SK-N-SH (cell line): ENCODE data around the gene PKIB. TPM values are rescaled to one million over a fixed set of nuclear protein-coding genes. Genes with fewer than 3 reads are reported as not detected.

Source experiments
- CTCF ChIA-PET: fragments of 300-600, 350-600 bp; formaldehyde crosslinking; extraction: SDS; loops from one replicate; lab custom pipeline; 2021; lab: Yijun Ruan, JAX
- POLR2A ChIA-PET: fragments of 350-600 bp; sonication (Branson Sonifier 250); formaldehyde crosslinking; extraction: SDS; loops from one replicate; lab custom pipeline; 2020; ENCODE audit warnings: antibody characterized with exemption, inconsistent platforms; lab: Yijun Ruan, JAX
- DNase-seq: peaks from one replicate; pipeline ENCODE4 v3.0.0; 2012
- H2AFZ ChIP-seq: fragments of 200-600 bp; sonication (generic); 2 replicates; pipeline ENCODE4 v1.8.1; 2016; ENCODE audit warnings: antibody characterized with exemption, mild to moderate bottlenecking, low read depth
- H3F3A ChIP-seq: fragments of 200-600 bp; sonication (generic); replicated peaks from 2 replicates; pipeline ENCODE3; 2016; ENCODE audit warnings: antibody characterized with exemption, mild to moderate bottlenecking; ENCODE audit not compliant: insufficient read depth
- H3K27ac ChIP-seq, 2 experiments: fragments of 200-500 bp in 1 of 2; fragments of 200-600 bp in 1 of 2; sonication (Bioruptor generic) in 1 of 2; sonication (generic), shearing (Covaris generic) in 1 of 2; 2 replicates each; pipeline versions ENCODE4 v1.5.1 to v1.6.1; 2014 to 2016; ENCODE audit warnings: low read depth in 2 of 2, inconsistent platforms in 1 of 2, low read length in 1 of 2, mild to moderate bottlenecking in 1 of 2, mixed read lengths in 1 of 2
- H3K27me3 ChIP-seq: fragments of 200-600 bp; sonication (generic), shearing (Covaris generic); 2 replicates; pipeline ENCODE4 v1.6.1; 2016; ENCODE audit warnings: mixed run types; ENCODE audit not compliant: insufficient read depth
- H3K36me3 ChIP-seq, 2 experiments: fragments of 200-500 bp in 1 of 2; fragments of 200-600 bp in 1 of 2; sonication (Bioruptor generic) in 1 of 2; sonication (generic) in 1 of 2; replicated peaks in 1 of 2; 2 replicates each; pipeline versions ENCODE3 to v1.5.1; 2014 to 2016; ENCODE audit warnings: low read length in 1 of 2, mild to moderate bottlenecking in 1 of 2; ENCODE audit not compliant: insufficient read depth in 2 of 2, control insufficient read depth in 1 of 2
- H3K4me1 ChIP-seq, 2 experiments: fragments of 200-500 bp in 1 of 2; fragments of 200-600 bp in 1 of 2; sonication (Bioruptor generic) in 1 of 2; sonication (generic), shearing (Covaris generic) in 1 of 2; 2 replicates each; pipeline versions ENCODE4 v1.5.1 to v1.6.1; 2014 to 2016; ENCODE audit warnings: low read depth in 1 of 2, low read length in 1 of 2, mixed run types in 1 of 2; ENCODE audit not compliant: insufficient read depth in 2 of 2, control insufficient read depth in 1 of 2
- H3K4me2 ChIP-seq: fragments of 200-600 bp; sonication (generic), shearing (Covaris generic); 2 replicates; pipeline ENCODE4 v1.6.1; 2017; ENCODE audit warnings: mixed run types
- H3K4me3 ChIP-seq, 2 experiments: fragments of 200-500 bp in 1 of 2; fragments of 200-600 bp in 1 of 2; sonication (Bioruptor generic) in 1 of 2; sonication (generic), shearing (Covaris generic) in 1 of 2; 2 replicates each; pipeline versions ENCODE4 v1.5.1 to v1.8.1; 2014 to 2016; ENCODE audit warnings: low read depth in 2 of 2, inconsistent platforms in 1 of 2, low read length in 1 of 2, mild to moderate bottlenecking in 1 of 2, mixed read lengths in 1 of 2, moderate library complexity in 1 of 2
- H3K79me2 ChIP-seq: fragments of 200-600 bp; sonication (generic); 2 replicates; pipeline ENCODE4 v1.8.1; 2017; ENCODE audit warnings: mild to moderate bottlenecking; ENCODE audit not compliant: insufficient read depth
- H3K9ac ChIP-seq: fragments of 200-600 bp; sonication (generic); 2 replicates; pipeline ENCODE4 v1.6.1; 2017; ENCODE audit warnings: mixed run types
- H3K9me2 ChIP-seq: fragments of 200-600 bp; sonication (generic); 2 replicates; pipeline ENCODE4 v1.6.1; 2017; ENCODE audit warnings: mixed run types
- H3K9me3 ChIP-seq: fragments of 200-600 bp; sonication (generic); 2 replicates; pipeline ENCODE4 v1.6.1; 2017; ENCODE audit warnings: mixed run types, mild to moderate bottlenecking, moderate library complexity
- H4K20me1 ChIP-seq: fragments of 200-600 bp; sonication (generic); 2 replicates; pipeline ENCODE4 v1.6.1; 2017; ENCODE audit warnings: mild to moderate bottlenecking, mixed run types; ENCODE audit not compliant: insufficient read depth
- CTCF ChIP-seq: fragments of 200-600 bp; sonication (generic); IDR thresholded peaks from 2 replicates; pipeline ENCODE4 v1.6.1; 2017; ENCODE audit warnings: antibody characterized with exemption, mild to moderate bottlenecking, moderate library complexity
- EZH2phosphoT487 ChIP-seq: fragments of 200-600 bp; sonication (generic); IDR thresholded peaks from 2 replicates; pipeline ENCODE4 v1.6.1; 2017; ENCODE audit warnings: low read depth, mixed run types, mild to moderate bottlenecking, antibody characterized with exemption, moderate library complexity, borderline replicate concordance
- FOXJ3 ChIP-seq: sonication (generic); formaldehyde crosslinking; IDR thresholded peaks from 2 replicates; pipeline ENCODE4 v1.5.1; 2020; ENCODE audit warnings: mild to moderate bottlenecking, missing genetic modification reagents
- MEF2A ChIP-seq: IDR thresholded peaks from 2 replicates; pipeline ENCODE4 v1.4.0; 2012; ENCODE audit warnings: low read depth, borderline replicate concordance
- MXI1 ChIP-seq: IDR thresholded peaks from 2 replicates; pipeline ENCODE4 v1.6.1; 2012; ENCODE audit warnings: mild to moderate bottlenecking, low read depth, low read length, improper control_type of control experiment
- NFIC ChIP-seq: IDR thresholded peaks from 2 replicates; pipeline ENCODE4 v1.4.0; 2012; ENCODE audit warnings: borderline replicate concordance
- RAD21 ChIP-seq: IDR thresholded peaks from 2 replicates; pipeline ENCODE4 v1.6.1; 2012; ENCODE audit warnings: mild to moderate bottlenecking, low read length
- RCOR1 ChIP-seq: fragments of 150-350 bp; IDR thresholded peaks from 2 replicates; pipeline ENCODE4 v1.6.1; 2017; ENCODE audit warnings: antibody characterized with exemption, low read length
- RFX5 ChIP-seq: IDR thresholded peaks from 2 replicates; pipeline ENCODE4 v1.6.1; 2012; ENCODE audit warnings: mild to moderate bottlenecking, improper control_type of control experiment, low read length
- SMC3 ChIP-seq: IDR thresholded peaks from 2 replicates; pipeline ENCODE4 v1.6.1; 2012; ENCODE audit warnings: low read depth, low read length, improper control_type of control experiment
- YY1 ChIP-seq: IDR thresholded peaks from 2 replicates; pipeline ENCODE4 v1.4.0; 2012; ENCODE audit warnings: low read depth, mild to moderate bottlenecking
- polyA plus RNA-seq, 3 experiments: library from polyadenylated mRNA; depleted of rRNA; stranded (reverse); fragments of >200 nt; gene quantifications; 2 replicates each; pipeline ENCODE4 v1.2.3, GENCODE V29; 2012
- TF ChIP-seq, protein P1 (sequence below): IDR thresholded peaks from 2 replicates; pipeline ENCODE4 v1.4.0; 2012; ENCODE audit warnings: low read depth, borderline replicate concordance
- TF ChIP-seq, protein P2 (sequence below): IDR thresholded peaks from 2 replicates; pipeline ENCODE4 v1.4.0; 2012; ENCODE audit warnings: low read depth, borderline replicate concordance
- TF ChIP-seq, protein P3 (sequence below): fragments of 150-350 bp; IDR thresholded peaks from 2 replicates; pipeline ENCODE4 v1.6.1; 2017; ENCODE audit warnings: antibody characterized with exemption, low read length, low read depth, borderline replicate concordance

PKIB gene
- polyA plus RNA-seq, 1 of the 3 experiments (the other 2 are of a cell fraction), result 0.30 TPM

- POLR2A ChIA-PET, result no interaction called here
- H3K36me3 ChIP-seq, result no peaks in the 10 kb centered on the region
- TF ChIP-seq SMC3 (no peak), FOXJ3 (no peak), MEF2A (no peak), RCOR1 (no peak), CTCF (no peak), NFIC (no peak), RFX5 (no peak)
- TF ChIP-seq, protein P1, sequence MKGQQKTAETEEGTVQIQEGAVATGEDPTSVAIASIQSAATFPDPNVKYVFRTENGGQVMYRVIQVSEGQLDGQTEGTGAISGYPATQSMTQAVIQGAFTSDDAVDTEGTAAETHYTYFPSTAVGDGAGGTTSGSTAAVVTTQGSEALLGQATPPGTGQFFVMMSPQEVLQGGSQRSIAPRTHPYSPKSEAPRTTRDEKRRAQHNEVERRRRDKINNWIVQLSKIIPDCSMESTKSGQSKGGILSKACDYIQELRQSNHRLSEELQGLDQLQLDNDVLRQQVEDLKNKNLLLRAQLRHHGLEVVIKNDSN, result no peak
- TF ChIP-seq, all 33 proteins: peak for 0
- H3K27ac ChIP-seq, result no peak overlapping the region
- CTCF ChIA-PET, result no interaction called here
- DNase-seq, result no peak
- H3K79me2 ChIP-seq, result no peaks in the 10 kb centered on the region
- no peaks in the 10 kb centered on the region for H3K9me3 ChIP-seq
- H3K4me1 ChIP-seq, result no peaks in the 10 kb centered on the region
- H3F3A ChIP-seq, result no peaks in the 10 kb centered on the region
- no peaks in the 10 kb centered on the region for H4K20me1 ChIP-seq
- H2AFZ ChIP-seq, result no peak overlapping the region
- no peak overlapping the region for H3K4me2 ChIP-seq
- H3K27me3 ChIP-seq, result no peaks in the 10 kb centered on the region
- no peak overlapping the region for H3K4me3 ChIP-seq
- no peaks in the 10 kb centered on the region for H3K9me2 ChIP-seq
- no peak overlapping the region for H3K9ac ChIP-seq
Observed at GRCh38 chr6:122760330-122760729, 150.1 kb downstream of the PKIB start.

- Histone ChIP-seq H3K4me2 (no peak overlapping the region), H3K4me1 (no peaks in the 10 kb centered on the region), H3K27me3 (peaks cover 3% of the 10 kb centered on the region; the same call in 1 of the 2 replicates), H3K9ac (no peak overlapping the region), H3K27ac (no peak overlapping the region), H3K36me3 (no peaks in the 10 kb centered on the region), H3K9me2 (no peaks in the 10 kb centered on the region), H3K4me3 (no peak overlapping the region), H3F3A (no peaks in the 10 kb centered on the region), H2AFZ (no peak overlapping the region), H4K20me1 (no peaks in the 10 kb centered on the region), H3K79me2 (no peaks in the 10 kb centered on the region), H3K9me3 (no peaks in the 10 kb centered on the region)
- no peak for DNase-seq
- ChIA-PET CTCF (interaction anchor here (0.6 kb wide), 1 partner anchor 112 kb away, joined by 4 read pairs; no protein-coding TSS in a partner anchor), POLR2A (no interaction called here)
- no peak for TF ChIP-seq YY1
- TF ChIP-seq, protein P2, sequence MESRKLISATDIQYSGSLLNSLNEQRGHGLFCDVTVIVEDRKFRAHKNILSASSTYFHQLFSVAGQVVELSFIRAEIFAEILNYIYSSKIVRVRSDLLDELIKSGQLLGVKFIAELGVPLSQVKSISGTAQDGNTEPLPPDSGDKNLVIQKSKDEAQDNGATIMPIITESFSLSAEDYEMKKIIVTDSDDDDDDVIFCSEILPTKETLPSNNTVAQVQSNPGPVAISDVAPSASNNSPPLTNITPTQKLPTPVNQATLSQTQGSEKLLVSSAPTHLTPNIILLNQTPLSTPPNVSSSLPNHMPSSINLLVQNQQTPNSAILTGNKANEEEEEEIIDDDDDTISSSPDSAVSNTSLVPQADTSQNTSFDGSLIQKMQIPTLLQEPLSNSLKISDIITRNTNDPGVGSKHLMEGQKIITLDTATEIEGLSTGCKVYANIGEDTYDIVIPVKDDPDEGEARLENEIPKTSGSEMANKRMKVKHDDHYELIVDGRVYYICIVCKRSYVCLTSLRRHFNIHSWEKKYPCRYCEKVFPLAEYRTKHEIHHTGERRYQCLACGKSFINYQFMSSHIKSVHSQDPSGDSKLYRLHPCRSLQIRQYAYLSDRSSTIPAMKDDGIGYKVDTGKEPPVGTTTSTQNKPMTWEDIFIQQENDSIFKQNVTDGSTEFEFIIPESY, result no peak
- no peak for TF ChIP-seq MXI1
- no peak for TF ChIP-seq RAD21
- TF ChIP-seq, protein P1, result no peak
- TF ChIP-seq EZH2phosphoT487, result no peak
- TF ChIP-seq, protein P3, sequence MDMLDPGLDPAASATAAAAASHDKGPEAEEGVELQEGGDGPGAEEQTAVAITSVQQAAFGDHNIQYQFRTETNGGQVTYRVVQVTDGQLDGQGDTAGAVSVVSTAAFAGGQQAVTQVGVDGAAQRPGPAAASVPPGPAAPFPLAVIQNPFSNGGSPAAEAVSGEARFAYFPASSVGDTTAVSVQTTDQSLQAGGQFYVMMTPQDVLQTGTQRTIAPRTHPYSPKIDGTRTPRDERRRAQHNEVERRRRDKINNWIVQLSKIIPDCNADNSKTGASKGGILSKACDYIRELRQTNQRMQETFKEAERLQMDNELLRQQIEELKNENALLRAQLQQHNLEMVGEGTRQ, result no peak
- no peak for TF ChIP-seq MEF2A
- TF ChIP-seq SMC3, result no peak
Observed at GRCh38 chr6:122766256-122766655, 156.1 kb downstream of the PKIB start.
